HepG2 (cell line): Measurements from ENCODE around the gene PLSCR4. TPM values are rescaled to one million over a fixed set of nuclear protein-coding genes. Genes with fewer than 3 reads are reported as not detected.

Source experiments
- ATAC-seq: fragments of 200-7000 bp; cut with Tn5 transposase; 3 replicates; pipeline ENCODE4 v1.9.1; 2020; ENCODE audit warnings: mild to moderate bottlenecking, moderate library complexity
- BruUV-seq: library from RNA; stranded (reverse); fragments of 400-500 nt; replicated peaks from 2 replicates; lab custom pipeline; 2021; lab: Mats Ljungman, UMichigan
- CTCF ChIA-PET: fragments of 300-600 bp; formaldehyde crosslinking; extraction: SDS; loops from one replicate; lab custom pipeline; 2021; ENCODE audit warnings: low total read pairs, inconsistent platforms, low intra/inter-chr PET ratio; lab: Yijun Ruan, JAX
- POLR2A ChIA-PET: fragments of 350-600 bp; sonication (Branson Sonifier 250); formaldehyde crosslinking; loops from one replicate; lab custom pipeline; 2020; ENCODE audit warnings: antibody characterized with exemption, inconsistent platforms; lab: Yijun Ruan, JAX
- DNase-seq: peaks from one replicate; pipeline ENCODE4 v3.0.0-alpha.2; 2015; ENCODE audit warnings: low spot score
- FAIRE-seq: peaks from 3 replicates; lab custom pipeline; 2011; peaks lifted over from hg19 to GRCh38; lab: Jason Lieb, UNC
- H2AFZ ChIP-seq: one replicate; pipeline ENCODE4 v1.6.1; 2011; ENCODE audit warnings: low read length, inconsistent platforms
- H3K27ac ChIP-seq: fragments of 300-600 bp; 3 replicates; pipeline ENCODE4 v1.8.0; 2011; ENCODE audit warnings: mixed run types, mild to moderate bottlenecking, mixed read lengths, low read length, inconsistent platforms; ENCODE audit not compliant: insufficient read depth; ENCODE audit errors: extremely low read length
- H3K27me3 ChIP-seq, 2 experiments: fragments of 200-600 bp in 1 of 2; 2 replicates in 1 of 2; 3 replicates in 1 of 2; pipeline versions ENCODE4 v1.6.0 to v1.8.0; 2011; ENCODE audit warnings: low read length in 2 of 2, mild to moderate bottlenecking in 2 of 2, moderate library complexity in 2 of 2, inconsistent platforms in 1 of 2; ENCODE audit not compliant: insufficient read depth in 2 of 2, control insufficient read depth in 1 of 2
- H3K36me3 ChIP-seq, 2 experiments: fragments of 200-600 bp in 1 of 2; replicated peaks in 1 of 2; 2 replicates in 1 of 2; 3 replicates in 1 of 2; pipeline versions ENCODE4 v1.5.1 to v1.8.0; 2011; ENCODE audit warnings: low read length in 2 of 2, inconsistent platforms in 1 of 2; ENCODE audit not compliant: insufficient read depth in 2 of 2, control insufficient read depth in 1 of 2
- H3K4me1 ChIP-seq: 2 replicates; pipeline ENCODE4 v1.5.1; 2012; ENCODE audit warnings: low read length, inconsistent platforms; ENCODE audit not compliant: insufficient read depth
- H3K4me2 ChIP-seq: 2 replicates; pipeline ENCODE4 v1.6.0; 2011; ENCODE audit warnings: low read depth, low read length, inconsistent platforms
- H3K4me3 ChIP-seq, 3 experiments: fragments of 200-600 bp in 1 of 3; sonication (generic), shearing (Covaris generic) in 1 of 3; replicated peaks in 1 of 3; 2 replicates each; pipeline ENCODE4 v1.5.1; 2011 to 2016; ENCODE audit warnings: low read length in 3 of 3, inconsistent platforms in 2 of 3, low read depth in 2 of 3, mild to moderate bottlenecking in 2 of 3, control low read depth in 1 of 3, mixed read lengths in 1 of 3; ENCODE audit not compliant: insufficient read depth in 1 of 3
- H3K79me2 ChIP-seq: one replicate; pipeline ENCODE4 v1.6.1; 2011; ENCODE audit warnings: low read length, inconsistent platforms; ENCODE audit not compliant: insufficient read depth
- H3K9ac ChIP-seq: 2 replicates; pipeline ENCODE4 v1.6.0; 2011; ENCODE audit warnings: mild to moderate bottlenecking, low read depth, low read length, inconsistent platforms; ENCODE audit not compliant: insufficient read depth
- H3K9me3 ChIP-seq: 2 replicates; pipeline ENCODE4 v1.5.1; 2012; ENCODE audit warnings: mild to moderate bottlenecking, low read length
- H4K20me1 ChIP-seq: 2 replicates; pipeline ENCODE4 v1.6.0; 2011; ENCODE audit warnings: inconsistent platforms, mild to moderate bottlenecking, low read length, moderate library complexity; ENCODE audit not compliant: insufficient read depth
- HDAC6 ChIP-seq: fragments of 200-600 bp; sonication (generic); IDR thresholded peaks from 2 replicates; pipeline ENCODE4 v1.7.0; 2017; ENCODE audit warnings: mild to moderate bottlenecking, antibody characterized with exemption, low read length, low read depth
- LBX2 ChIP-seq: sonication (generic); formaldehyde crosslinking; IDR thresholded peaks from 2 replicates; pipeline ENCODE4 v1.5.0; 2020; ENCODE audit warnings: missing genetic modification reagents, mild to moderate bottlenecking, borderline replicate concordance
- MXI1 ChIP-seq: IDR thresholded peaks from 3 replicates; pipeline ENCODE4 v1.6.1; 2012; ENCODE audit warnings: low read depth, low read length, inconsistent platforms, borderline replicate concordance
- TIGD3 ChIP-seq: sonication (generic); formaldehyde crosslinking; IDR thresholded peaks from 2 replicates; pipeline ENCODE4 v1.5.1; 2020; ENCODE audit warnings: mild to moderate bottlenecking, missing genetic modification reagents, borderline replicate concordance
- ZBTB40 ChIP-seq, 2 experiments: fragments of 450-650 bp in 1 of 2; sonication (generic) in 1 of 2; formaldehyde crosslinking in 1 of 2; IDR thresholded peaks; 2 replicates each; pipeline versions ENCODE4 v1.6.1 to v1.8.0; 2016 to 2022; ENCODE audit warnings: antibody characterized with exemption in 1 of 2, mild to moderate bottlenecking in 1 of 2, missing genetic modification reagents in 1 of 2
- ZBTB43 ChIP-seq: sonication (generic); formaldehyde crosslinking; conservative IDR thresholded peaks from 2 replicates; pipeline ENCODE4 v1.4.0; 2020; ENCODE audit warnings: missing genetic modification reagents
- ZBTB46 ChIP-seq: sonication (generic); formaldehyde crosslinking; IDR thresholded peaks from 2 replicates; pipeline ENCODE4 v1.4.0; 2020; ENCODE audit warnings: mild to moderate bottlenecking, missing genetic modification reagents, borderline replicate concordance
- ZNF792 ChIP-seq: IDR thresholded peaks from 2 replicates; pipeline ENCODE4 v1.6.1; 2016
- whole genome bisulfite sequencing: methylation state at CpG from one replicate; pipeline ENCODE4 v1.1.6; 2017; ENCODE audit warnings: low lambda C conversion rate; 5-methylcytosine and 5-hydroxymethylcytosine counted together
- in situ Hi-C: cut with HindIII; loops from 2 replicates; pipeline ENCODE4 v1.10.0; 2017; ENCODE audit warnings: low pct_unique_long_range_greater_than_20kb; ENCODE audit not compliant: extremely low pct_ligation_motif_present
- intact Hi-C: fragments of 100-400 bp; cut with micrococcal nuclease; formaldehyde crosslinking; loops from one replicate; pipeline ENCODE4 v1.10.0; 2022; ENCODE audit not compliant: unreplicated experiment
- polyA plus RNA-seq, 8 experiments: library from polyadenylated mRNA; depleted of rRNA in 3 of 8; stranded (reverse) in 7 of 8; unstranded in 1 of 8; fragments of >200 nt; fragmentation: Illumina TruSeq in 4 of 8; extraction: Trizol in 4 of 8; gene quantifications; 2 replicates each; pipeline versions ENCODE4 v1.2.1 to v1.2.3, GENCODE V29; 2011 to 2016; ENCODE audit warnings: low read depth in 4 of 8, missing spikeins in 1 of 8, mixed read lengths in 1 of 8; ENCODE audit not compliant: insufficient read depth in 1 of 8
- total RNA-seq, 5 experiments: library from RNA; depleted of rRNA; stranded (reverse); fragments of >200 nt; fragmentation: Illumina TruSeq; extraction: Trizol; gene quantifications; 2 replicates each; pipeline ENCODE4 v1.2.3, GENCODE V29; 2016; ENCODE audit warnings: low read depth in 1 of 5

The PLSCR4 gene
- total and polyA plus RNA-seq, 2 of the 13 experiments (the other 11 are each of a cell fraction or from before 2014, with no cell fraction given), result 1.5 to 59.0 TPM

- POLR2A ChIA-PET, result no interaction called here
- no peak overlapping the region for H3K4me2 ChIP-seq
- no peaks in the 10 kb centered on the region; a peak in 1 of 5 replicates for H3K36me3 ChIP-seq
- DNase-seq, result no peak
- H3K4me3 ChIP-seq, result no peak overlapping the region
- H3K27ac ChIP-seq, result no peak overlapping the region
- TF ChIP-seq MXI1, result no peak
- no peak for TF ChIP-seq ZBTB43 (CRISPR knock-in tag)
- TF ChIP-seq ZBTB46 (CRISPR knock-in tag), result no peak
- TF ChIP-seq TIGD3, result no peak
- TF ChIP-seq LBX2 (CRISPR knock-in tag), result no peak
- no peak for TF ChIP-seq HDAC6
- TF ChIP-seq ZBTB40 (IDR thresholded peaks at IDR 0.05), result no peak
- no peak for TF ChIP-seq ZBTB40 (CRISPR knock-in tag; IDR thresholded peaks at IDR 0.05)
- no peak for TF ChIP-seq ZNF792 (CRISPR knock-in tag)
- intact Hi-C loops, result no loop called here
- no peaks in the 10 kb centered on the region for H3K27me3 ChIP-seq
- H3K79me2 ChIP-seq, result no peaks in the 10 kb centered on the region
- no peak for ATAC-seq
- H4K20me1 ChIP-seq, result no peaks in the 10 kb centered on the region
- H3K9ac ChIP-seq, result no peak overlapping the region
- in situ Hi-C loops, result loop anchor here (25.0 kb wide), 1 partner anchor 408 kb away; no protein-coding TSS in a partner anchor
- CTCF ChIA-PET, result no interaction called here
- no peaks in the 10 kb centered on the region for H3K4me1 ChIP-seq
- no peak overlapping the region for H2AFZ ChIP-seq
- 93% methylated on average over 3 of the region's 3 CpGs for WGBS
- FAIRE-seq, result no peak
- H3K9me3 ChIP-seq, result no peaks in the 10 kb centered on the region
- BruUV-seq, result no TSS peak
Measured at GRCh38 chr3:146195030-146195429, 55.9 kb downstream of the PLSCR4 start.
